ENCODE data around the gene SLC26A2.
A peak's percentile ranks its signal among the peaks of the same experiment; 100 is the strongest.

SLC26A2 gene

DNA sequence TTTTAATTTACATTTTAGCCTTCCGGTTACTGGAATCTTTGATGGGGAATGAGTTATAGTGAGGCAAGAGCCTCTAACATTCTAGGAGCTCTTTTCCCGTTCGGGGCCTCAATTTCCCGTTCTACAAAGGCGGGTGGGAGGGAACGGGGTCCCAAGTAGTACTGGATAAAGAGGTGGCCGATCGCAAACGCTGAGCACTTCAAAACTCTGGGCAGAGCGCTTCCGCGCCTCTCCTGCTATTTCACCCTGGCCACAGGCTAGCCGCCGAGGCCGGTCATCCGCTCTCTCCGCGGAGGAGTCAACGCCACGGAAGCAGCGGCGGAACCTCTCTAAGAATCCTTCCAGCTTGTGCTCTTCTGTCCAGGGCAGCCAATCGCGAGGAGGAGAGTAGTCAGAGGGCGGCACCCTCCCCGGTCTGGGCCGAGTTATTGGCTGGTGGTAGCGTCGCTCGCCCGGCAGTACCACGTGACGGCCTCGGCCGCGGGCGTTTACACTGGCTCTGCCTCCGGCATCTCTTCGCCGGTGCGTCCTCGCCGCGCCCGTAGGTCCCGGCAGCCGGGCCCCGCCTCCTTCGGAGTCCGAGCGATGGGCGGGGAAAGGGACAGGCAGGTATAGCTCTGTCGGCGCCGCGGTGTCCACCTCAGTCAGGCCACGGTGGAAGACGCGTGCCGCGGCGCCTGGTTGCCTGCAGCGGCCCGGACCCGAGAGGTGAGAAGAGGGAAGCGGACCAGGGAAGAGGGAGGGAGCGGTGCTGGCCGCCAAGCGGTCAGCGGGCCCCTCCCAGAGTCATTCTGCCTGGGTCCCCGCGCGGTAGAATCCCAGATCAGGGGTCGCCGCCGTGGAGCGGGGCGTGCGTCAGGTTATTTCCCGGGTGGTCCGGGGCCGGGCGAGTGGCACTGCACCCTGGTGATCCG is at the start of gene SLC26A2:
Gene SLC26A2 (plus strand): TSS at position 487 of the 914 bp plus-strand sequence. CDS start 16,895 bp downstream, outside the sequence.
- DNase-seq (ENCODE audit: low read depth), result peak; percentile 87

DNA sequence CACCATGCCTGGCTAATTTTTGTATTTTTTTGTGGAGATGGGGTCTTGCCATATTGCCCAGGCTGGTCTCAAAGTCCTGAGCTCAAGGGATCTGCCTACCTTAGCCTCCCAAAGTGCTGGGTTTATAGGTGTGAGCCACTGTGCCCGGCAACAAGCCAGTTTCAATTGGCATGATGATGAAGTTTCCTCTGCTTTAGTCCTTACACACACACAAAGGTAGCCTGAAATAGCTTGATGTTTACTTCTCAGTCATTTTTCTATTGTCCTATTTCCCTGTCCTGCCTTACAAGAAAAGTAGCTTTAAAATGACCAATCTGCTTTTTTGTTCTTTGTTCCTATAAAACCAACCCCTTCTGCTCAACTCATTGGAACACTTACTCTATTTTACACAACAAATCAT is 49.5 kb upstream of the SLC26A2 start:
- DNase-seq (ENCODE audit: low read depth), result no peak

DNA sequence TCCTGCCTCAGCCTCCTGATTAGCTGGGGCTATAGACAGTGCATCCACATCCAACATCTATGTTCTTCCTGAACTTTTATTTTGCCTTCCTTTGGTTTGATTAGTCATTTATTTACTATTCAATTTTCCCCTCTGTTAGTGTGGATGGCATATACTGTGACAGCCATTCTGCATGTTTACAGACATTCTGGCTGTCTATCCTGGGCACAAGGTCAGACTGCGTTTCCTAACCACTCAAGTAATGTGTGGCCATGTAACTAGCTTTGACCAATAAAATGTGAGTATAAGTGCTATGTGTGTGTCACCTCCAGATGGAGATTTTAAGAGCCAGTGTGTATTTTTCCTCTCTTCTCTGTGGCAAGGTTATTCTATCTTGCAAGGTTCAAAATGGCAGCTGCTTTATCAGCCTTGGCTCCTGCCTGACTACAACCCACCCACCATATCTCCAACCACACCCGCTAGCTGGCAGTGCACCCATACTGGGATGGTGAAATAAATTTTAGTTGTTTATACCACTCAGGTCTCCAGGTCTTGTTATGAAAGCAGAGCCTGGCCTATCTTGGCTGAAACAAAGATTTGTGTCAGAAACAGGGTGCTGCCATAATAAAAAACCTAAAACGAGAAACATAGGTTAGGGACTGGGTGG is 48.2 kb upstream of the SLC26A2 start:
- no peak for DNase-seq (ENCODE audit: low read depth)

DNA sequence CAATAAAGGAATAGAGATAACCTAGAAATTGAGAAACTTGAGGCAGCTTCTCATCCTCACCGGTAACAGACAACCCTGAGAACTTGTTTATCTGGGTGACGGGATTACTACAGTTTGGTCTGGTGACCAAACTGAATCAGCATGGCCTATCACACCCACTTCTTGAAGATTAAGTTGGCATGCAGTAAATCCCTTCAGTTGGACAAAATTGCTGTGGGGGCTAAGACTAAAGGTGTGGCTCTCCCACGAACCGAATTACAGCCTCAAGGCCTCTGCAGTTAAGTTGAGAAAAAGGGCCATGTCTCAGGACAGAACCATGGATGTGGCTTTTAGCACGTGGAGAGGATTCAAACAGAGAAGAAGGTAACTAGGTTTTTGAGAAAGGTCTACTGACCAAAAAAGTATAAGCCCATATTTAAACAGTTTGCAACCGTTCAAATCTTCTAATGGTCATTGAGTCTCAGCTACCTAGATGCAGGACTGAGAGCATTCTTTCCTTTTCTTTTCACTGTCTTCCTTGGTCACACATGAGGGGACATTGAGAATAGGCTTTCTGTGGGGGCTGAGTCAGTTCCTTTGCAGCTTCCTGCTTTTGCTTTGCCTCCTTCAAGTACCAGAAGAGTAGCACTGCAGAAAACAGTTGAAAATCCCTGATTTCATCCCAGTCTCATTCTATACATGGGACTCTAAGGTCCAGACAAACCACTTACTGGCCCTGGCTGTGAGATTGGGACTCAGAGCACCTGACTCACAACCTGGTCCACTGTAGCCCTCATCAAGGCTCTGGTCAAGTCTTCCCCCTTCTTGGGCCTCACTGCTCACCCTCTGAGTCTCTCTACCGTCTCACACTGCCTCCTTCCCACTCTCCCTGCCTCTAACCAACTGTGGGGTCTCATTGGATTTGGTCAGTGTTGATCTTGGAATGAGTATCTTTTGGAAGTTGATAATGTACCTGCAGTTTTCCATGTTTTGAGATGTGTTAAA is 46.8 kb upstream of the SLC26A2 start:
- no peak for DNase-seq (ENCODE audit: low read depth)

GRCh38 chr5:149915392-149916260 is 44.9 kb upstream of the SLC26A2 start:
- no peak for DNase-seq (ENCODE audit: low read depth)

- no peak for DNase-seq (ENCODE audit: low read depth)
Measured at GRCh38 chr5:149916334-149917072, 44.1 kb upstream of the SLC26A2 start.

DNA sequence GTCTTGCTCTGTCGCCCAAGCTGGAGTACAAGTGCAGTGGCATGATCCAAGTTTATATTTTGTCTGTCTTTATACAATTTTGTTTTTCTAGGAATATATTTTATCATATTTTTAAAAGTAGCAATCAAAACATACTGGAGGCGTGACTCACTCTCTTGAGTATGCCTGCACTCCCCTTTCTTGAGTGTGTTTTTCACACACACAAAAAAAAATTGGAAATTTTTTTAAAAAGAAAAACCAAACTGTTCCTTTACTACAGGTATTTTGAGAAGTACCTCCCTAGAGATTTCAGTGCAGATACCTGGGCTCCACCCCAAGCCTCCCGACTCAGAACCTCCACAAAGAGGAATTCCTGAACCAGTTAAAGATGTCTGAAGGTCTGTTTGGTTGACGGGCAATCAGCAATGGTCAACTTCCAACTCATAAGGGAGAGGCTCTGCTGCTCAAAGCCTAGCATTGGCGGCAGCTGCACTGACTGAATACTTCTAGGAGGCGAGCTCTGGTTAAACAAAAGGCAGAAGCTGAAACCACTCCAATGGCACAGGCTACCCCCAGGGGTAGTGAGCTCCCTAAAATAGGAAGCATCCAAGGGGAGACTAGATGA is 43.4 kb upstream of the SLC26A2 start:
- no peak for DNase-seq (ENCODE audit: low read depth)

DNA sequence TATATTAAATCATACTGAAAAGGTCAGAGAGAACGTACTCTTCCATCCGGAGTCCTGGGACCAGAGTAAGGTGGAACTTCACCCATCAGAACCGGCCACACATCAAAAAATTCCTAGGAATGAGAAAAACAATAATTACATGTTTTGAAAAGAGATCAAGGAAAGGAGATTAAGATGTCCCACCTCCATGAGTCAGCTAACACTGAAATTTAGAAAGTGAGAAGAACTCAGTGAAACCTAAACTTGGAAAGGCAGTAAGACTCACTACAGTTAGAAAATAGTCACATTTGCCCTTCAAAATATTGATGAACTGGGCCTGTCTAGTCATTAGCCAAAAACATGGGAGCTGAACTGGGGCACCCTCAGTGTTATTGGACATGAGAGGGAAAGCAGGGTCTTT is 39.0 kb upstream of the SLC26A2 start:
- no peak for DNase-seq (ENCODE audit: low read depth)

GRCh38 chr5:149922950-149923349 is 37.6 kb upstream of the SLC26A2 start:
- DNase-seq (ENCODE audit: low read depth), result no peak

- no peak for DNase-seq (ENCODE audit: low read depth)
Measured at GRCh38 chr5:149924486-149924885, 36.1 kb upstream of the SLC26A2 start.

DNA sequence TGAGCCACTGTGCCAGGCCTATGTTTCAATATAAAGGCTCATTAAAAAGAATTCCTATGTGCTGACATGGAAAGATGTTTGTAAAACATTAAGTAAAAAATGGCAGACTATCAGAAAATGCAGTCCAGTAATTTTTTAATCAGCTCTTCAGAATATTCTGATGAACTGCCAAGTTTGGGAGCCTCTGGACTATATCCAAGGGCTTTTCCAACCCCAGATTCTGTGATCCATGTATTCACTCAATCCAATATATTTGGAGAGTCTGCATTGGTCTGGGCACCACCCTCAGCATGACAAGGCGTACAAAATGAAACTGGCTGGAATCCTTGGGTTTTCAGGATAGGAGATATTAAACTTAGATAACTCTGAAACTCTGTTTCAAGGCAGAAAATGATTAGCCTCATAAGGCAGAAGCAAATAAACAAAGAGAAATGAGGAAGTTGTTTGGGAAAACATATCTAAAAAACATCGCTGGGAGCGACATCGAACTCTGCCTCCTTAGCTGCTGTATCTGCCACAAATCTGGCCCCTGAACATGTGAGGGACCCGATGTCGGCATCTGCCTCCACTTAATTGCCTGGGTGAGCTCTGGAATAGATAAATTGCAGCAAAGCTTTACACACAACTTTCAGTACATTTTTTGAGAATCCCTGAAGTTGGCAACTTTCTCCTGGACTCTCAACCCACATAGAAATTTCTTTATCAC is 30.4 kb upstream of the SLC26A2 start:
- no peak for DNase-seq (ENCODE audit: low read depth)

GRCh38 chr5:149930749-149931574 is 29.6 kb upstream of the SLC26A2 start:
- no peak for DNase-seq (ENCODE audit: low read depth)

- no peak for DNase-seq (ENCODE audit: low read depth)
Measured at GRCh38 chr5:149931992-149932436, 28.5 kb upstream of the SLC26A2 start.

- DNase-seq (ENCODE audit: low read depth), result no peak
Measured at GRCh38 chr5:149932445-149933350, 27.9 kb upstream of the SLC26A2 start.

DNA sequence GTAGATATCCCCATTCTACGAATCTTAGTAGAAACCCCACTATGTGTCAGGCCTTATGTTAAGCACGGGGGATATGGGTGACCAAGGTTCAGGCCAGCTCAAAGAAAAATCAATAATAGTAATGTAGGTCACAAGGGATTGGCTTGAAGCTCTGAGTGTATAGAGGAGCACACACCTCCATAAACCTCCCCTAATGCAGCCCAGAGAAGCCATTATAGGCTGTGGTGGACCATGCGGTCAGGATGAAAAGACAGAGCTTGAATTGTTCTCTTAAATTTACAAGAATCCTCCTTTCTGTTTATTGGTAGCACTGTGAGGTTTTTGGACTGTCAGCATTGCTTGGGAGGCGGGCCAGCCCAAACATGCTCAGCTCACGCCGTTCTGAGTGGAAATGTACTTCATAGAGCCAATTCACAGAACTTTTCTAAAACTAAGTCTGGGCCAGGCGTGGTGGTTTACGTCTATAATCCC is 25.1 kb upstream of the SLC26A2 start:
- no peak for DNase-seq (ENCODE audit: low read depth)

DNA sequence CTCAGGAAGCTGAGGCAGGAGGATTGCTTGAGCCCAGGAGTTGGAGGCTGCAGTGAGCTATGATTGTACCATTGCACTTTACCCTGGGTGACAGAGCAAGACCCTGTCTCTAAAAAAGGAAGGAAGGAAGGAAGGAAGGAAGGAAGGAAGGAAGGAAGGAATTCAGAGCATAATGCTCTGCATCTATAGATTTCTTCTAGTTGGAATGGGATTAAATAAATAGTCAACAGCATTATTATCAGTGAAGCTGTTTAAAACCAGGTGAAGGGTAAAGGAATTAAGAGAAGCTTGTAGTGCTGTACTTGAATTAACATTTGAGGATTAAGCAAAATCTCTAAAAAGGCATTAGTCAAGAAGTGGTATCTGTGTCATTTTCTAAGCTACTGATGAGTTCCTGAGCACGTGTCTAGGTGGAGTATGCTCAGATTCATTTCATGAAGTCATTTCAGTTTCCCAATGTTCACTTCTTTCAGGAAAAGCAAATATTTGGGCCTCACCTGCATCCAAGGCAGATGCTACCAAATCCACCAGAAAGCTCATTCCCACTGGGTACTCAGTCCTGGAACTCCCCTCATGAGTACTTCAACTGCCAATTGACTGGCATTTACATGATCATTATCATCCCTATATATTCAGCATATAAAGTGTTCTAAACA is 24.4 kb upstream of the SLC26A2 start:
- DNase-seq (ENCODE audit: low read depth), result no peak

GRCh38 chr5:149936700-149937091 is 23.9 kb upstream of the SLC26A2 start:
- no peak for DNase-seq (ENCODE audit: low read depth)
